Measurements from ENCODE around the gene NUDT9. TPM values are rescaled to one million over a fixed set of nuclear protein-coding genes. Genes with fewer than 3 reads are reported as not detected.
"Not testable (repeated sequence)": the region's sequence is repeated elsewhere in the genome, so short reads cannot be mapped to it uniquely, and the experiment has no call there.

The NUDT9 gene
- polyA plus RNA-seq, 2 donors, result 25.7 to 39.8 TPM

GRCh38 chr4:87390551-87390890 lies 31.9 kb upstream of the NUDT9 start:
- Histone ChIP-seq H3K9me3 (ENCODE audit: control insufficient read depth in 2 of 2, insufficient read depth in 1 of 2, low read depth in 1 of 2, low read length in 1 of 2) (no peaks in the 10 kb centered on the region), H3K27me3 (ENCODE audit: control insufficient read depth in 1 of 2, insufficient read depth in 2 of 2, low read length in 2 of 2) (no peaks in the 10 kb centered on the region), H3K4me1 (ENCODE audit: control insufficient read depth in 2 of 2, insufficient read depth in 2 of 2, low read length in 1 of 2) (peaks cover 0 to 5% of the 10 kb centered on the region in 2 donors), H3K4me3 (ENCODE audit: low read depth in 1 of 2, low read length in 2 of 2) (peak overlapping the region; percentile 57 to 86), H3K27ac (ENCODE audit: low read depth in 2 of 2, low read length in 1 of 2) (peak overlapping the region; percentile 77 to 89), H3K36me3 (ENCODE audit: control insufficient read depth in 2 of 2, insufficient read depth in 2 of 2, low read length in 1 of 2) (no peaks in the 10 kb centered on the region)

GRCh38 chr4:87390891-87391575 lies 31.3 kb upstream of the NUDT9 start, which contains the start of gene HSD17B11:
Gene HSD17B11, minus strand, starts transcription at chr4:87391188. Its CDS starts 118 bp downstream, at chr4:87391070.
- Histone ChIP-seq H3K27me3 (ENCODE audit: control insufficient read depth in 1 of 2, insufficient read depth in 2 of 2, low read length in 2 of 2) (no peaks in the 10 kb centered on the region), H3K27ac (ENCODE audit: low read depth in 2 of 2, low read length in 1 of 2) (peak within 1 kb of the TSS; percentile 77 to 89), H3K4me3 (ENCODE audit: low read depth in 1 of 2, low read length in 2 of 2) (peak within 1 kb of the TSS; percentile 57 to 86), H3K9me3 (ENCODE audit: control insufficient read depth in 2 of 2, insufficient read depth in 1 of 2, low read depth in 1 of 2, low read length in 1 of 2) (no peaks in the 10 kb centered on the region), H3K4me1 (ENCODE audit: control insufficient read depth in 2 of 2, insufficient read depth in 2 of 2, low read length in 1 of 2) (peaks cover 0 to 5% of the 10 kb centered on the region in 2 donors), H3K36me3 (ENCODE audit: control insufficient read depth in 2 of 2, insufficient read depth in 2 of 2, low read length in 1 of 2) (no peaks in the 10 kb centered on the region)
- WGBS, 2 donors, result 0 to 1% methylated on average over 32 of the region's 32 CpGs

GRCh38 chr4:87391576-87392054 lies 30.8 kb upstream of the NUDT9 start:
- WGBS, 2 donors, result 11 to 13% methylated on average over 16 of the region's 16 CpGs
- H3K36me3 ChIP-seq (ENCODE audit: control insufficient read depth in 2 of 2, insufficient read depth in 2 of 2, low read length in 1 of 2), result no peaks in the 10 kb centered on the region
- H3K4me1 ChIP-seq (ENCODE audit: control insufficient read depth in 2 of 2, insufficient read depth in 2 of 2, low read length in 1 of 2), result peaks cover 0 to 5% of the 10 kb centered on the region in 2 donors
- no peaks in the 10 kb centered on the region for H3K27me3 ChIP-seq (ENCODE audit: control insufficient read depth in 1 of 2, insufficient read depth in 2 of 2, low read length in 2 of 2)
- H3K27ac ChIP-seq (ENCODE audit: low read depth in 2 of 2, low read length in 1 of 2), result peak overlapping the region; percentile 77 to 89
- no peaks in the 10 kb centered on the region for H3K9me3 ChIP-seq (ENCODE audit: control insufficient read depth in 2 of 2, insufficient read depth in 1 of 2, low read depth in 1 of 2, low read length in 1 of 2)
- peak overlapping the region; percentile 57 to 86 for H3K4me3 ChIP-seq (ENCODE audit: low read depth in 1 of 2, low read length in 2 of 2)

GRCh38 chr4:87392183-87392582 lies 30.2 kb upstream of the NUDT9 start:
- Histone ChIP-seq H3K9me3 (ENCODE audit: control insufficient read depth in 2 of 2, insufficient read depth in 1 of 2, low read depth in 1 of 2, low read length in 1 of 2) (no peaks in the 10 kb centered on the region), H3K27me3 (ENCODE audit: control insufficient read depth in 1 of 2, insufficient read depth in 2 of 2, low read length in 2 of 2) (no peaks in the 10 kb centered on the region), H3K36me3 (ENCODE audit: control insufficient read depth in 2 of 2, insufficient read depth in 2 of 2, low read length in 1 of 2) (no peaks in the 10 kb centered on the region), H3K4me1 (ENCODE audit: control insufficient read depth in 2 of 2, insufficient read depth in 2 of 2, low read length in 1 of 2) (peaks cover 0 to 3% of the 10 kb centered on the region in 2 donors), H3K4me3 (ENCODE audit: low read depth in 1 of 2, low read length in 2 of 2) (no peak overlapping the region), H3K27ac (ENCODE audit: low read depth in 2 of 2, low read length in 1 of 2) (no peak overlapping the region)
- 82 to 91% methylated on average over 3 of the region's 3 CpGs for WGBS, 2 donors

- not testable (repeated sequence) for H3K4me3 ChIP-seq (ENCODE audit: low read depth in 1 of 2, low read length in 2 of 2); H3K27me3 ChIP-seq (ENCODE audit: control insufficient read depth in 1 of 2, insufficient read depth in 2 of 2, low read length in 2 of 2); H3K27ac ChIP-seq (ENCODE audit: low read depth in 2 of 2, low read length in 1 of 2); H3K36me3 ChIP-seq (ENCODE audit: control insufficient read depth in 2 of 2, insufficient read depth in 2 of 2, low read length in 1 of 2); H3K9me3 ChIP-seq (ENCODE audit: control insufficient read depth in 2 of 2, insufficient read depth in 1 of 2, low read depth in 1 of 2, low read length in 1 of 2); H3K4me1 ChIP-seq (ENCODE audit: control insufficient read depth in 2 of 2, insufficient read depth in 2 of 2, low read length in 1 of 2)
- 87 to 91% methylated on average over 23 of the region's 23 CpGs for WGBS, 2 donors
These were observed 27.3 kb upstream of the NUDT9 start for GRCh38 chr4:87395073-87395472.

- not testable (repeated sequence) for H3K36me3 ChIP-seq (ENCODE audit: control insufficient read depth in 2 of 2, insufficient read depth in 2 of 2, low read length in 1 of 2); H3K27me3 ChIP-seq (ENCODE audit: control insufficient read depth in 1 of 2, insufficient read depth in 2 of 2, low read length in 2 of 2); H3K27ac ChIP-seq (ENCODE audit: low read depth in 2 of 2, low read length in 1 of 2); H3K4me3 ChIP-seq (ENCODE audit: low read depth in 1 of 2, low read length in 2 of 2); H3K9me3 ChIP-seq (ENCODE audit: control insufficient read depth in 2 of 2, insufficient read depth in 1 of 2, low read depth in 1 of 2, low read length in 1 of 2); H3K4me1 ChIP-seq (ENCODE audit: control insufficient read depth in 2 of 2, insufficient read depth in 2 of 2, low read length in 1 of 2)
- 91 to 96% methylated on average over 16 to 20 of the region's 20 CpGs for WGBS, 2 donors
These were observed 26.5 kb upstream of the NUDT9 start for GRCh38 chr4:87395851-87396250.

GRCh38 chr4:87399148-87399547 lies 23.2 kb upstream of the NUDT9 start:
- no peaks in the 10 kb centered on the region for H3K4me1 ChIP-seq (ENCODE audit: control insufficient read depth in 2 of 2, insufficient read depth in 2 of 2, low read length in 1 of 2)
- H3K27ac ChIP-seq (ENCODE audit: low read depth in 2 of 2, low read length in 1 of 2), result no peak overlapping the region
- H3K36me3 ChIP-seq (ENCODE audit: control insufficient read depth in 2 of 2, insufficient read depth in 2 of 2, low read length in 1 of 2), result no peaks in the 10 kb centered on the region
- no peaks in the 10 kb centered on the region for H3K27me3 ChIP-seq (ENCODE audit: control insufficient read depth in 1 of 2, insufficient read depth in 2 of 2, low read length in 2 of 2)
- peaks cover 0 to 3% of the 10 kb centered on the region in 2 donors for H3K9me3 ChIP-seq (ENCODE audit: control insufficient read depth in 2 of 2, insufficient read depth in 1 of 2, low read depth in 1 of 2, low read length in 1 of 2)
- no peak overlapping the region for H3K4me3 ChIP-seq (ENCODE audit: low read depth in 1 of 2, low read length in 2 of 2)
- 75 to 84% methylated on average over 2 to 3 of the region's 3 CpGs for WGBS, 2 donors

GRCh38 chr4:87399954-87400353 lies 22.4 kb upstream of the NUDT9 start:
- WGBS, 2 donors, result 82 to 88% methylated on average over 1 of the region's 1 CpG
- no peak overlapping the region for H3K4me3 ChIP-seq (ENCODE audit: low read depth in 1 of 2, low read length in 2 of 2)
- no peaks in the 10 kb centered on the region for H3K4me1 ChIP-seq (ENCODE audit: control insufficient read depth in 2 of 2, insufficient read depth in 2 of 2, low read length in 1 of 2)
- no peaks in the 10 kb centered on the region for H3K27me3 ChIP-seq (ENCODE audit: control insufficient read depth in 1 of 2, insufficient read depth in 2 of 2, low read length in 2 of 2)
- H3K9me3 ChIP-seq (ENCODE audit: control insufficient read depth in 2 of 2, insufficient read depth in 1 of 2, low read depth in 1 of 2, low read length in 1 of 2), result peaks cover 0 to 3% of the 10 kb centered on the region in 2 donors
- no peaks in the 10 kb centered on the region for H3K36me3 ChIP-seq (ENCODE audit: control insufficient read depth in 2 of 2, insufficient read depth in 2 of 2, low read length in 1 of 2)
- H3K27ac ChIP-seq (ENCODE audit: low read depth in 2 of 2, low read length in 1 of 2), result no peak overlapping the region

GRCh38 chr4:87403732-87404131 lies 18.6 kb upstream of the NUDT9 start:
- not testable (repeated sequence) for H3K27me3 ChIP-seq (ENCODE audit: control insufficient read depth in 1 of 2, insufficient read depth in 2 of 2, low read length in 2 of 2); H3K4me3 ChIP-seq (ENCODE audit: low read depth in 1 of 2, low read length in 2 of 2); H3K36me3 ChIP-seq (ENCODE audit: control insufficient read depth in 2 of 2, insufficient read depth in 2 of 2, low read length in 1 of 2); H3K9me3 ChIP-seq (ENCODE audit: control insufficient read depth in 2 of 2, insufficient read depth in 1 of 2, low read depth in 1 of 2, low read length in 1 of 2); H3K4me1 ChIP-seq (ENCODE audit: control insufficient read depth in 2 of 2, insufficient read depth in 2 of 2, low read length in 1 of 2); H3K27ac ChIP-seq (ENCODE audit: low read depth in 2 of 2, low read length in 1 of 2)
- WGBS, 2 donors, result 50 to 63% methylated on average over 1 of the region's 1 CpG

GRCh38 chr4:87405211-87405820 lies 17.1 kb upstream of the NUDT9 start:
- Histone ChIP-seq H3K9me3 (ENCODE audit: control insufficient read depth in 2 of 2, insufficient read depth in 1 of 2, low read depth in 1 of 2, low read length in 1 of 2) (peaks cover 0 to 2% of the 10 kb centered on the region in 2 donors), H3K4me1 (ENCODE audit: control insufficient read depth in 2 of 2, insufficient read depth in 2 of 2, low read length in 1 of 2) (no peaks in the 10 kb centered on the region), H3K4me3 (ENCODE audit: low read depth in 1 of 2, low read length in 2 of 2) (no peak overlapping the region), H3K27ac (ENCODE audit: low read depth in 2 of 2, low read length in 1 of 2) (no peak overlapping the region), H3K36me3 (ENCODE audit: control insufficient read depth in 2 of 2, insufficient read depth in 2 of 2, low read length in 1 of 2) (no peaks in the 10 kb centered on the region), H3K27me3 (ENCODE audit: control insufficient read depth in 1 of 2, insufficient read depth in 2 of 2, low read length in 2 of 2) (no peaks in the 10 kb centered on the region)
- whole genome bisulfite sequencing, 2 donors, result 73 to 77% methylated on average over 5 of the region's 5 CpGs
